DND-41 (cell line): ENCODE results near the gene GPR42.

Source experiments
- ATAC-seq: fragments of 200-7000 bp; cut with Tn5 transposase; 3 replicates; pipeline ENCODE4 v1.9.1; 2021; ENCODE audit warnings: low read depth; ENCODE audit not compliant: insufficient read depth
- DNase-seq: peaks from one replicate; pipeline ENCODE4 v3.0.0-alpha.2; 2020
- H2AFZ ChIP-seq: 2 replicates; pipeline ENCODE4 v1.6.0; 2012; ENCODE audit warnings: low read depth, low read length
- H3K27ac ChIP-seq: 2 replicates; pipeline ENCODE4 v1.5.1; 2012; ENCODE audit warnings: low read length, inconsistent platforms
- H3K27me3 ChIP-seq: fragments of 200-600 bp; sonication (generic); 2 replicates; pipeline ENCODE4 v1.6.0; 2012; ENCODE audit warnings: low read length, mild to moderate bottlenecking, inconsistent platforms; ENCODE audit not compliant: insufficient read depth, poor library complexity
- H3K36me3 ChIP-seq: 2 replicates; pipeline ENCODE4 v1.5.1; 2012; ENCODE audit warnings: low read length, inconsistent platforms; ENCODE audit not compliant: insufficient read depth
- H3K4me1 ChIP-seq: 2 replicates; pipeline ENCODE4 v1.5.1; 2012; ENCODE audit warnings: mild to moderate bottlenecking, low read length; ENCODE audit not compliant: insufficient read depth
- H3K4me2 ChIP-seq: 2 replicates; pipeline ENCODE4 v1.6.0; 2012; ENCODE audit warnings: mild to moderate bottlenecking, moderate library complexity, low read length, inconsistent platforms; ENCODE audit not compliant: insufficient read depth
- H3K4me3 ChIP-seq, 2 experiments: fragments of 200-600 bp in 1 of 2; shearing (Covaris generic) in 1 of 2; 2 replicates each; pipeline ENCODE4 v1.5.1; 2012 to 2016; ENCODE audit warnings: inconsistent platforms in 2 of 2, low read length in 2 of 2, mild to moderate bottlenecking in 2 of 2, low read depth in 1 of 2, moderate library complexity in 1 of 2
- H3K79me2 ChIP-seq: 2 replicates; pipeline ENCODE4 v1.6.0; 2012; ENCODE audit warnings: low read length, inconsistent platforms; ENCODE audit not compliant: insufficient read depth
- H3K9ac ChIP-seq: 2 replicates; pipeline ENCODE4 v1.6.0; 2012; ENCODE audit warnings: low read depth, mild to moderate bottlenecking, inconsistent platforms, low read length, moderate library complexity
- H3K9me3 ChIP-seq: 2 replicates; pipeline ENCODE4 v1.5.1; 2012; ENCODE audit warnings: low read length, moderate library complexity, mild to moderate bottlenecking, inconsistent platforms; ENCODE audit not compliant: insufficient read depth, severe bottlenecking
- H4K20me1 ChIP-seq: 2 replicates; pipeline ENCODE4 v1.6.0; 2012; ENCODE audit warnings: low read length; ENCODE audit not compliant: insufficient read depth
- EZH2 ChIP-seq: IDR thresholded peaks from 3 replicates; pipeline ENCODE4 v1.6.1; 2012; ENCODE audit warnings: borderline replicate concordance, low read depth, mild to moderate bottlenecking, moderate library complexity, low read length, inconsistent platforms; ENCODE audit not compliant: severe bottlenecking
- TF ChIP-seq, protein P1 (sequence below): IDR thresholded peaks from 2 replicates; pipeline ENCODE4 v1.5.1; 2012; ENCODE audit warnings: borderline replicate concordance, low read length, moderate library complexity, mild to moderate bottlenecking; ENCODE audit not compliant: poor library complexity, severe bottlenecking; ENCODE audit errors: extremely low read depth

The GPR42 gene

GRCh38 chr19:35341006-35341405 lies 29.9 kb upstream of the GPR42 start:
- no peak overlapping the region for H3K4me2 ChIP-seq
- H3K79me2 ChIP-seq, result no peaks in the 10 kb centered on the region
- H3K4me1 ChIP-seq, result no peaks in the 10 kb centered on the region
- H2AFZ ChIP-seq, result no peak overlapping the region
- H3K36me3 ChIP-seq, result no peaks in the 10 kb centered on the region
- no peak overlapping the region for H3K4me3 ChIP-seq
- TF ChIP-seq EZH2, result no peak
- TF ChIP-seq, protein P1, sequence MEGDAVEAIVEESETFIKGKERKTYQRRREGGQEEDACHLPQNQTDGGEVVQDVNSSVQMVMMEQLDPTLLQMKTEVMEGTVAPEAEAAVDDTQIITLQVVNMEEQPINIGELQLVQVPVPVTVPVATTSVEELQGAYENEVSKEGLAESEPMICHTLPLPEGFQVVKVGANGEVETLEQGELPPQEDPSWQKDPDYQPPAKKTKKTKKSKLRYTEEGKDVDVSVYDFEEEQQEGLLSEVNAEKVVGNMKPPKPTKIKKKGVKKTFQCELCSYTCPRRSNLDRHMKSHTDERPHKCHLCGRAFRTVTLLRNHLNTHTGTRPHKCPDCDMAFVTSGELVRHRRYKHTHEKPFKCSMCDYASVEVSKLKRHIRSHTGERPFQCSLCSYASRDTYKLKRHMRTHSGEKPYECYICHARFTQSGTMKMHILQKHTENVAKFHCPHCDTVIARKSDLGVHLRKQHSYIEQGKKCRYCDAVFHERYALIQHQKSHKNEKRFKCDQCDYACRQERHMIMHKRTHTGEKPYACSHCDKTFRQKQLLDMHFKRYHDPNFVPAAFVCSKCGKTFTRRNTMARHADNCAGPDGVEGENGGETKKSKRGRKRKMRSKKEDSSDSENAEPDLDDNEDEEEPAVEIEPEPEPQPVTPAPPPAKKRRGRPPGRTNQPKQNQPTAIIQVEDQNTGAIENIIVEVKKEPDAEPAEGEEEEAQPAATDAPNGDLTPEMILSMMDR, result no peak
- ATAC-seq (no peak), DNase-seq (no peak)
- H3K9ac ChIP-seq, result no peak overlapping the region
- H4K20me1 ChIP-seq, result no peaks in the 10 kb centered on the region
- peaks cover 3% of the 10 kb centered on the region for H3K27me3 ChIP-seq
- no peak overlapping the region for H3K27ac ChIP-seq
- H3K9me3 ChIP-seq, result no peaks in the 10 kb centered on the region

GRCh38 chr19:35341565-35342225 lies 29.2 kb upstream of the GPR42 start:
- Histone ChIP-seq H2AFZ (no peak overlapping the region), H4K20me1 (no peaks in the 10 kb centered on the region), H3K36me3 (no peaks in the 10 kb centered on the region), H3K9ac (no peak overlapping the region), H3K27me3 (peaks cover 10% of the 10 kb centered on the region), H3K4me2 (no peak overlapping the region), H3K4me3 (no peak overlapping the region), H3K27ac (no peak overlapping the region), H3K79me2 (no peaks in the 10 kb centered on the region), H3K9me3 (no peaks in the 10 kb centered on the region), H3K4me1 (peaks cover 5% of the 10 kb centered on the region)
- DNase-seq (no peak), ATAC-seq (no peak)
- TF ChIP-seq, protein P1, result no peak
- TF ChIP-seq EZH2, result no peak

- H3K4me3 ChIP-seq, result no peak overlapping the region
- DNase-seq (no peak), ATAC-seq (no peak)
- H3K79me2 ChIP-seq, result no peaks in the 10 kb centered on the region
- TF ChIP-seq, protein P1, result no peak
- no peak for TF ChIP-seq EZH2
- no peaks in the 10 kb centered on the region for H3K36me3 ChIP-seq
- H3K27ac ChIP-seq, result no peak overlapping the region
- H3K4me1 ChIP-seq, result peaks cover 12% of the 10 kb centered on the region
- H3K27me3 ChIP-seq, result peaks cover 16% of the 10 kb centered on the region
- H3K9me3 ChIP-seq, result no peaks in the 10 kb centered on the region
- H4K20me1 ChIP-seq, result no peaks in the 10 kb centered on the region
- H2AFZ ChIP-seq, result no peak overlapping the region
- no peak overlapping the region for H3K9ac ChIP-seq
- no peak overlapping the region for H3K4me2 ChIP-seq
Observed at GRCh38 chr19:35342430-35342829, 28.4 kb upstream of the GPR42 start.
